GM21723 (cell line): ENCODE results near the gene DDR2.
A peak's percentile ranks its signal among the peaks of the same experiment; 100 is the strongest.

ENCODE experiments used
- ATAC-seq: cut with Tn5 transposase; IDR thresholded peaks from one replicate; pipeline ENCODE4 v1.9.1; 2021; ENCODE audit warnings: mild to moderate bottlenecking, moderate library complexity; ENCODE audit not compliant: unreplicated experiment

DDR2 gene

DNA sequence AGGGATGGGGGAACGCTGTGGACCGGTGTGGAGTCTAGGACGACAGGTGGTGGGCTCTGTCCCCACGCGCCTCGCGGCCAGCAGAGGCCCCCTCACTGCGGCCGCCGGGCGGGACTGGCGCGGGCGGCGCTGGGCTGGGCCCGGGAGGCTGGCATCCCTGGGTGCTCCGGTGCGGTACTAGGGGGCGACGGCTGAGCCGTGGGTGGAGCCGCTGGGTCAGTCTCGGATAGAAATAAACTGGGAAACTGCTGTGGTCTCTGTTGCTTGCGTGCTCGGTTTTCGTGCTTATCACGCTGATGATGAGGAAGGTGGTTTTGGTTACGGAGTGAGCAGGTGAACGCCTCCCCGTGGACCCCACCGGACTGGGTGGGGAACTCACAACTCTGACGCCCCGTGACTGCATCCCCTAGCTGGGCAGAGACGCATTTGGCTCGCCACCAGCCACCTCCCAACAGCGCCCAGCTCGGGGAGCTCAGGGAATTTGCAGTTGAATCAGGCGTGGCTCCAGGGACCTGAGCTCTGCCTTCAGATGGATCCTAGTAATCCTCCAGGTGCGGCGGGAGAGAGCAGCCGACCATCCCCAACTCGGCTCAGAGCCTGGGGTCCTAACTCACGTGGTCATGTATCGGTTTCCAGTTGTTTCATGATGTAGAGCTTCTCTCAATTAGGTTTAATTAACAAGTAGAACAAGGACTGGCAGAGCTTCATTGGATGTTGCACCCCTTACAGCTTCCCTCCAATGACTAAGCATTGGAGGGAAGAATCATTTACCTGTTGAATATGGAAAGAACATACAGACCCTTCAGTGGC is 190.3 kb downstream of the DDR2 start:
- no peak for ATAC-seq

DNA sequence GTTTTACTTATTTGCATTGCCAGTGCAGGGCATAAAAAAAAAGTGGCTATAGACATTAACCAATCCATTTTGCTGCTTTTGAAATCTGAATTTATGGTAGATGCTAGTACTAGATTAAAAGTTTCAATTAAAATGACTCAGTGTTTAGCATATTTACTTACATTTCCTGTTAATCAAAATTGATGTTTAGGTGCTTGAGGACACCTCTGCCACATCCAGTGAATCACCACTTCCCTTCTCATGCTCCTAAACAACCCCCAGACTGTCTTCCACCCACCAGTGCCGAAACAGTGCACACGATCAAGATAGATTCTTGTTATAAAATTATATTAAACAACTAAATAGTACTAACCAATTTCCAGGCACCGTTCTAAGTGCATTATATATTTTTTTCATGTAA is 191.0 kb downstream of the DDR2 start:
- ATAC-seq = no peak

DNA sequence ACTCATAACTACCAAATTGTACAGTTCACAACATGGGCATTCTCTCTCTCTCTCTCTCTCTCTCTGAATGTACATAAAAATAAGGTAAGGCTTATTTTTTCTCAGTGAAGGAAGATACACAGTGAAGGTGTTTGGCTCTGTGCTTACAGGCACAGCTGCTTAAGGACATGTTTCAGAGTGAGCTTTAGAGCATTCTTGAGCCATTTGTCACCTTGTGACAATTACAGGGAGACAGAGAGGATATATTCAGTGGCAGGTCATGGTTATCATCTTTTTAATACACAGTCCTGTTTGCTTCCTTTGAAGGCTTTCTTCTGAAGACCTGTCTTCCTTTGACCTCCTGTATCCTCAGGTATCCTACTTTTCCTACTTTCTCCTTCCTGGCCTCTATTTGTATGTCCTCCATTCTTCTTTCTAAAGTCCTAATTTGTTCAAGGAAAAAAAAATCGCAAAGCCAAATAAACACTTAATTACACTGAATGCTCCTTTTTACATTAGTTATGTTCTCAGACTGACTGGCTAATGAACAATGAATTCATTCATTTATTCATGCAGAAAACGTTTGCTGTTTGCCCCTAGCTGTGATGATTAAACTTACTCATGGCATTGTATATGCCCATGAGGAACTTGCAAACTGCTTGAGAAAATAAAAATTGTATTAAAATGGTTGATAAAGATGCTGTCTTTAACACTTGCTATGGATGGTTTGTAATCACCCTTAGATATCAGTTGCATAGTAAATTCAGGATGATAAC is 191.7 kb downstream of the DDR2 start:
- ATAC-seq = no peak

DNA sequence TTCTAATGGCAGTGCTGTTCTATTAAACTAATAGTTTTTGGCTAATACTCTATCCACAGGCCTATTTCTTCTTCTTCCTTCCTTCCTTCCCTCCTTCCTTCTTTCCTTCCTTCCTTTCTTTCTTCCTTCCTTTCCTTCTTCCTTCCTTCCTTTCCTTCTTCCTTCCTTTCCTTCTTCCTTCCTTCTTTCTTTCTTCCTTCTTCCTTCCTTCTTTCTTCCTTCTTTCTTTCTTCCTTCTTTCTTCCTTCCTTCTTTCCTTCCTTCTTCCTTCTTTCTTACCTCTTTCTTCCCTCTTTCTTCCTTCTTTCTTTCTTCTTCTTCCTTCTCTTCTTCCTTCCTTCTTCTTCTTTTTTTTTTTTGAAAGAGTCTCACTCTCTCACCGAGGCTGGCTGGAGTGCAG is 197.0 kb downstream of the DDR2 start:
- ATAC-seq = no peak

DNA sequence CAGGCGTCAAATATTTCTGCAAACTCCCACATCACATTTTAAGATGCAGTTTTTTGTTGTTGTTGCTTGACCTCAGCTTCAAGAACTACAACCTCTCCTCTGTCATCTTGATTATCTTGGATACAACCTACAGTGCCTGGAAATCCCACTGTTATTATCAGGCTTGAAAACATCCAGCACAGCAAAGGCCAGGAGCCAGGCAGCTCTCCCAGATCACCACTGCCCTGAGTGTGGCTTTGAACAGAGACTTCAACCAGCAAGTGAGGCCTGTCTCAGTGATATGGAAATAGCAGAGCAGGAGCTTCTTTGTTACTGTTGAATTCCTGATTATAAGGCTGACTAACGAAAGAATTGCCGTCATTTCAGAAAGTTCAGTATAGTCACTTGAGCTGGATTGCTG is 200.2 kb downstream of the DDR2 start:
- no peak for ATAC-seq

DNA sequence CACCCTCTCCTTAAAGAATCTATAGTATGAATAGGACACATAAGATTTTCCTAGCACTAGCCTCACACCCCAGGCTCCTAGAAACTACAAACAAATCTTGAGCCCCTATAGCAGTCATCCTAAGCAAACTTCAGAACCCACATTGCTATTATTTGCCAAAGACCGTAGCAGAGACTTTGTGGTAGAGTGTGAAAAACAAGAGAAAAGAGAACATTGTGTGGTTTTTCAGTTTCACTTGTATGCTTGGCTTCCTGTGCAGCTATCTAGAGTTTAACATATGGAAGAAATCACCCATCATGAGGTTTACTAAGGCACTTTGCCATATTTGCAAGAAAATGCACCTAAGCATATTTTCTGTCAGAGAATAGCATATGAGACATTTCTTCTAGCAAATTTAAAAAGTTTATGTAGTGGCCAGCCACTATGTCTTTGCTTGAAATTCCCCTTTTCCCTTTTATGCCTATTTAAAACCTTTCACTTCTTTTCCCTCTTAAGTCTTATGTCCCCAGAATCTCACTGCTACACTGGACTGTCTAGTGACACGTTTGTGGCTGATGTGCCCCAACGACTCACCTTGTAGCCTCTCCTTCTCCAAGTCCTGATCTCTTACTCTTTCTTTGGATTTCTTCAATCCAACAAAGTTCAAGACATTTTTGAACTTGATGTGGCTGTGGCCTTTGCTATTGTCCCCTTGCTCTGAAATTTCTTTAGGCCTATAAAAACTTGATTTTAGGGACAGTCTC is 203.1 kb downstream of the DDR2 start:
- peak; percentile 92 for ATAC-seq
